ENCODE measurements around the gene CA5B. TPM values are rescaled to one million over a fixed set of nuclear protein-coding genes. Genes with fewer than 3 reads are reported as not detected.

CA5B gene
- total and polyA plus RNA-seq, 10 of the 15 experiments (the other 5 are each of a cell fraction or from before 2014, with no cell fraction given) = 1.2 to 6.0 (median 3.2) TPM

DNA sequence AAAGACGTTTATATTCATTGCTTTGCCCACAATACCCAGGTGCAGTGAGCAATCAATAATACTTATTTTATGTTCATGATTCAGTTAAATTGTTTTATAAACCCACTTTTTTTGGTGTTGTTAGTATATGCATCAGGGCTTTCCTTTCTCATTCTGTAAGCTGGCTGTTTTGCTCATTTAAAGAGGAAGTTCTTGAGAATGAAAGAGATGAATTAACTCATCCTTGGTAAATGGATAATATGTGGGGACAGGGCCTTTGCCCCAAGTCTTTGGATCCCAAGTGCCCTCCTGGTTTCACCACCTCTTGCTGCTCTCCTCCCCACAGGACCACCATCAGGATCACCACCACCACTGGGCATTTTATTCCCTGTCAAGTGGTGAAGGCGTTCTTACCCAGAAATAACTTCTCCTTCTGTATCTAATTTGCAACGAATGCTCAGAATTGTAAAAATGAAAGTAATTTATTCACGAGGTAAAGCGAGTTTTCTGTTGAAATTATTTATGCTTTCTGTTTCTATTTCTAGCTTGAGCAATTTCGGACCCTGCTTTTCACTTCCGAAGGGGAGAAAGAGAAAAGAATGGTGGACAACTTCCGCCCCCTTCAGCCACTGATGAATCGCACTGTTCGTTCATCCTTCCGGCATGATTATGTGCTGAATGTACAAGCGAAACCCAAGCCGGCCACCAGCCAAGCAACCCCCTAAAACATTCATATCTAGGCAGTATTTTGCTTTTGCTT is 44.1 kb downstream of the CA5B start:
- ChIA-PET SMC1A (ENCODE audit: uncharacterized antibody, unreplicated experiment) (interaction anchor here (0.6 to 3.4 kb wide), 11 partner anchors 8 to 432 kb away, joined by 3 to 15 read pairs (median 3); partner anchors contain the start of genes CA5B and ZRSR2), RAD21 (ENCODE audit: unreplicated experiment) (interaction anchor here (0.5 to 1.4 kb wide), 4 partner anchors 8 to 663 kb away, joined by 3 to 8 read pairs (median 4); partner anchors contain the start of genes AP1S2 and ZRSR2), CTCF (interaction anchor here (0.6 to 1.2 kb wide), 5 partner anchors 22 to 356 kb away, joined by 3 to 4 read pairs (median 3); no protein-coding TSS in a partner anchor), POLR2A (interaction anchor here (0.6 to 1.8 kb wide), 6 partner anchors 8 to 1195 kb away, joined by 3 to 11 read pairs (median 4); partner anchors contain the start of gene ZRSR2)
- H3K4me2 ChIP-seq (ENCODE audit: control insufficient read depth, insufficient read depth) = peak overlapping the region; percentile 96
- H3K36me3 ChIP-seq (ENCODE audit: control insufficient read depth in 2 of 2, insufficient read depth in 2 of 2, low read length in 1 of 2) = no peaks in the 10 kb centered on the region
- no TSS peak for BruUV-seq (replicated peaks)
- ATAC-seq = peak; percentile 96
- H3K27ac ChIP-seq (ENCODE audit: control insufficient read depth, insufficient read depth) = peak overlapping the region; percentile 94
- peak overlapping the region; percentile 72 for H3K4me3 ChIP-seq
- WGBS (ENCODE audit: insufficient coverage, insufficient replicate concordance, low lambda C conversion rate, missing lambda C conversion rate) = 2% methylated on average over 13 of the region's 13 CpGs
- H3K9me3 ChIP-seq (replicated peaks; ENCODE audit: control insufficient read depth, insufficient read depth, low read length) = no peaks in the 10 kb centered on the region
- in situ Hi-C loops (cut with MboI) (no loop called here), intact Hi-C loops (cut with micrococcal nuclease; ENCODE audit: unreplicated experiment) (no loop called here)
- DNase-seq (ENCODE audit: low read depth, low spot score) = peak; percentile 57
- H3K27me3 ChIP-seq (replicated peaks in 1 of 2; ENCODE audit: control insufficient read depth in 2 of 2, insufficient read depth in 2 of 2, low read length in 1 of 2) = no peaks in the 10 kb centered on the region
- peak overlapping the region; percentile 97 for H2AFZ ChIP-seq (ENCODE audit: control insufficient read depth, low read depth, low read length)
- no peaks in the 10 kb centered on the region for H4K20me1 ChIP-seq (ENCODE audit: control insufficient read depth, insufficient read depth)
- peak; percentile 77 for FAIRE-seq
- H3K79me2 ChIP-seq (ENCODE audit: control insufficient read depth, insufficient read depth, low read length) = no peaks in the 10 kb centered on the region
- peak overlapping the region; percentile 87 for H3K9ac ChIP-seq (ENCODE audit: control insufficient read depth, insufficient read depth, low read length)
- H3K4me1 ChIP-seq (ENCODE audit: control insufficient read depth, insufficient read depth, low read length) = peaks cover 11% of the 10 kb centered on the region
- TF ChIP-seq ZNF687 (IDR thresholded peaks at IDR 0.05) = no peak
- TF ChIP-seq YBX1 (IDR thresholded peaks at IDR 0.05) = no peak
- TF ChIP-seq USF2 (IDR thresholded peaks at IDR 0.05; ENCODE audit: borderline replicate concordance, low read depth, low read length) = no peak
- TF ChIP-seq, protein P1, sequence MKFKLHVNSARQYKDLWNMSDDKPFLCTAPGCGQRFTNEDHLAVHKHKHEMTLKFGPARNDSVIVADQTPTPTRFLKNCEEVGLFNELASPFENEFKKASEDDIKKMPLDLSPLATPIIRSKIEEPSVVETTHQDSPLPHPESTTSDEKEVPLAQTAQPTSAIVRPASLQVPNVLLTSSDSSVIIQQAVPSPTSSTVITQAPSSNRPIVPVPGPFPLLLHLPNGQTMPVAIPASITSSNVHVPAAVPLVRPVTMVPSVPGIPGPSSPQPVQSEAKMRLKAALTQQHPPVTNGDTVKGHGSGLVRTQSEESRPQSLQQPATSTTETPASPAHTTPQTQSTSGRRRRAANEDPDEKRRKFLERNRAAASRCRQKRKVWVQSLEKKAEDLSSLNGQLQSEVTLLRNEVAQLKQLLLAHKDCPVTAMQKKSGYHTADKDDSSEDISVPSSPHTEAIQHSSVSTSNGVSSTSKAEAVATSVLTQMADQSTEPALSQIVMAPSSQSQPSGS (IDR thresholded peaks at IDR 0.05; ENCODE audit: low read length) = no peak
- no peak for TF ChIP-seq TCF3 (IDR thresholded peaks at IDR 0.05; ENCODE audit: borderline replicate concordance, insufficient read depth, low read depth, low read length)
- TF ChIP-seq PRDM15 (CRISPR knock-in tag; IDR thresholded peaks at IDR 0.05) = no peak
- TF ChIP-seq NBN (IDR thresholded peaks at IDR 0.05) = 0 out of 2 replicates have a peak, but pooled peaks have one; percentile 32
- no peak for TF ChIP-seq CBFB (IDR thresholded peaks at IDR 0.05; ENCODE audit: low read depth)

Measured in GM12878 (cell line).